Astrocyte of the cerebellum (primary cell): Measurements from ENCODE around the gene ABCA4.
"Not testable (repeated sequence)": the region's sequence is repeated elsewhere in the genome, so short reads cannot be mapped to it uniquely, and the experiment has no call there.

Source experiments
- DNase-seq: peaks from one replicate; pipeline ENCODE4 v3.0.0-alpha.2; 2011; ENCODE audit warnings: low read depth
- H3K4me3 ChIP-seq: 2 replicates; pipeline ENCODE4 v1.5.1; 2011; ENCODE audit warnings: mild to moderate bottlenecking, low read depth, low read length, moderate library complexity
- CTCF ChIP-seq: IDR thresholded peaks from 2 replicates; pipeline ENCODE4 v1.5.1; 2012; ENCODE audit warnings: low read length, low read depth, moderate library complexity, mild to moderate bottlenecking; ENCODE audit errors: missing control alignments
- in situ Hi-C: cut with HindIII; loops from 2 replicates; pipeline ENCODE4 v1.10.0; 2017; ENCODE audit warnings: low sequenced_read_pairs

Gene ABCA4

GRCh38 chr1:94120991-94121390 lies at the start of gene ABCA4:
ABCA4 (minus strand) TSS chr1:94121148; CDS start chr1:94121045, 103 bp downstream.
- in situ Hi-C loops: loop anchor here (5.0 kb wide), 1 partner anchor 44 kb away; no protein-coding TSS in a partner anchor
- no peak for DNase-seq
- TF ChIP-seq CTCF: no peak
- no peak within 1 kb of the TSS for H3K4me3 ChIP-seq

- no peak for TF ChIP-seq CTCF
- no peak for DNase-seq
- H3K4me3 ChIP-seq: no peak overlapping the region
- in situ Hi-C loops: no loop called here
These were observed 48.2 kb upstream of the ABCA4 start for GRCh38 chr1:94169126-94169525.

- in situ Hi-C loops: no loop called here
- DNase-seq: no peak
- TF ChIP-seq CTCF: no peak
- no peak overlapping the region for H3K4me3 ChIP-seq
These were observed 44.9 kb upstream of the ABCA4 start for GRCh38 chr1:94165843-94166242.

GRCh38 chr1:94164885-94165284 lies 43.9 kb upstream of the ABCA4 start:
- DNase-seq, H3K4me3 ChIP-seq, in situ Hi-C loops: not testable (repeated sequence)

- DNase-seq, in situ Hi-C loops, H3K4me3 ChIP-seq: not testable (repeated sequence)
These were observed 43.2 kb upstream of the ABCA4 start for GRCh38 chr1:94164121-94164520.

GRCh38 chr1:94163249-94163648 lies 42.3 kb upstream of the ABCA4 start:
- DNase-seq, H3K4me3 ChIP-seq, in situ Hi-C loops: not testable (repeated sequence)

- no peak overlapping the region for H3K4me3 ChIP-seq
- in situ Hi-C loops: no loop called here
- TF ChIP-seq CTCF: no peak
- peak; percentile 73 for DNase-seq
These were observed 39.9 kb upstream of the ABCA4 start for GRCh38 chr1:94160811-94161210.

- no peak for DNase-seq
- TF ChIP-seq CTCF: no peak
- H3K4me3 ChIP-seq: no peak overlapping the region
- in situ Hi-C loops: no loop called here
These were observed 35.2 kb upstream of the ABCA4 start for GRCh38 chr1:94156096-94156625.
